Hematopoietic multipotent progenitor cell treated with erythropoietin and hydrocortisone succinate and interleukin-3 and kit ligand, for 17 days (in vitro differentiated cells): ENCODE measurements around the gene PROS1.

Experiments used
- DNase-seq: peaks from one replicate; pipeline ENCODE4 v3.0.0-alpha.2; 2015; ENCODE audit warnings: low spot score

PROS1 gene

GRCh38 chr3:93973131-93974126 is at the start of gene PROS1:
Gene PROS1, minus strand, starts transcription at chr3:93973896. Its CDS starts 147 bp downstream, at chr3:93973749.
- peak; percentile 60 for DNase-seq

- no peak for DNase-seq
Observed at GRCh38 chr3:94020293-94020692, 46.6 kb upstream of the PROS1 start.

- no peak for DNase-seq
Observed at GRCh38 chr3:94019659-94020058, 46.0 kb upstream of the PROS1 start.

GRCh38 chr3:94015025-94015424 is 41.3 kb upstream of the PROS1 start:
- DNase-seq = no peak

- DNase-seq = no peak
Observed at GRCh38 chr3:94012185-94012584, 38.5 kb upstream of the PROS1 start.

GRCh38 chr3:94011233-94011711 is 37.6 kb upstream of the PROS1 start:
- no peak for DNase-seq

GRCh38 chr3:94009608-94010007 is 35.9 kb upstream of the PROS1 start:
- no peak for DNase-seq

GRCh38 chr3:94008253-94008652 is 34.6 kb upstream of the PROS1 start:
- no peak for DNase-seq

- DNase-seq = peak; percentile 76
Observed at GRCh38 chr3:94004301-94004910, 30.7 kb upstream of the PROS1 start.

GRCh38 chr3:94001827-94002495 is 28.3 kb upstream of the PROS1 start:
- DNase-seq = no peak

- no peak for DNase-seq
Observed at GRCh38 chr3:94001191-94001590, 27.5 kb upstream of the PROS1 start.

- DNase-seq = no peak
Observed at GRCh38 chr3:93994056-93994455, 20.4 kb upstream of the PROS1 start.

GRCh38 chr3:93992207-93992606 is 18.5 kb upstream of the PROS1 start:
- DNase-seq = no peak

- no peak for DNase-seq
Observed at GRCh38 chr3:93991631-93992030, 17.9 kb upstream of the PROS1 start.

- DNase-seq = no peak
Observed at GRCh38 chr3:93989241-93989640, 15.5 kb upstream of the PROS1 start.

- DNase-seq = no peak
Observed at GRCh38 chr3:93988764-93989163, 15.1 kb upstream of the PROS1 start.

- DNase-seq = no peak
Observed at GRCh38 chr3:93988283-93988682, 14.6 kb upstream of the PROS1 start.

GRCh38 chr3:93984618-93985017 is 10.9 kb upstream of the PROS1 start:
- no peak for DNase-seq

GRCh38 chr3:93983408-93983807 is 9.7 kb upstream of the PROS1 start:
- no peak for DNase-seq

GRCh38 chr3:93981649-93982048 is 8.0 kb upstream of the PROS1 start:
- no peak for DNase-seq

GRCh38 chr3:93979850-93980676 is 6.4 kb upstream of the PROS1 start, which contains the start of gene ARL13B:
Gene ARL13B, plus strand, starts transcription at chr3:93980155. Its CDS starts 269 bp downstream, at chr3:93980424.
- DNase-seq = peak; percentile 99

- peak; percentile 22 for DNase-seq
Observed at GRCh38 chr3:93969997-93970396, 3.7 kb downstream of the PROS1 start.
